Measurements from ENCODE around the gene SLC37A2. TPM values are rescaled to one million over a fixed set of nuclear protein-coding genes. Genes with fewer than 3 reads are reported as not detected.

SLC37A2 gene
- polyA plus RNA-seq, 1 of the 3 experiments (the other 2 are of a cell fraction) = 0.44 TPM

DNA sequence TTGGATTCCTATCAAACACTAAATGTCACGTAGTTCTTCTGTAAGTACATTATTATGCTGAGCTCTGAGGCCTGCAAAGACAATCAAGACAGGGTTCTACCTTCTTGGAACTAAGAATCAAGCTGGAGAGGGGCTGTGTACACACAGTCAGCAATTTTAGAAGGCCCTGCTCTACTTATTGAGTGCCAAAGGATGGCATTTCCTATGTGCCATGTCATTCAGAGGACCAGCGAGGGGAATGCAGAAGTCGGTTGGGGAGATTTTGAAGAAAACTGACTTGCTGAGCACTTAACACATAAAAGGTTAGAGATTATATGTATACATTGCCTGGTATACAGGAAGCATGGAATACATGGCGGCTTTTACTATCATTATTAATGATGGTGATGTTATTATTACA lies 5.3 kb downstream of the SLC37A2 start:
- 96% methylated on average over 4 of the region's 4 CpGs for WGBS (ENCODE audit: low lambda C conversion rate)
- Histone ChIP-seq H3K36me3 (replicated peaks in 1 of 2; ENCODE audit: control insufficient read depth in 1 of 2, insufficient read depth in 2 of 2, low read length in 1 of 2) (no peaks in the 10 kb centered on the region), H4K20me1 (ENCODE audit: insufficient read depth) (no peaks in the 10 kb centered on the region), H3K9me2 (no peaks in the 10 kb centered on the region), H3K79me2 (ENCODE audit: insufficient read depth) (no peaks in the 10 kb centered on the region), H3K9ac (no peak overlapping the region), H3K27me3 (ENCODE audit: insufficient read depth) (no peaks in the 10 kb centered on the region), H3K4me1 (ENCODE audit: control insufficient read depth in 1 of 2, insufficient read depth in 2 of 2, low read depth in 1 of 2, low read length in 1 of 2) (peaks cover 0 to 3% of the 10 kb centered on the region in 2 experiments; a peak in 1 of 4 replicates), H3K4me2 (no peak overlapping the region), H2AFZ (ENCODE audit: low read depth) (no peak overlapping the region), H3K4me3 (ENCODE audit: low read depth in 2 of 2, low read length in 1 of 2) (no peak overlapping the region), H3F3A (replicated peaks; ENCODE audit: insufficient read depth) (no peaks in the 10 kb centered on the region), H3K27ac (ENCODE audit: low read depth in 2 of 2, low read length in 1 of 2) (no peak overlapping the region), H3K9me3 (no peaks in the 10 kb centered on the region)
- CTCF ChIA-PET = interaction anchor here (3.0 to 3.3 kb wide), 2 partner anchors 23 to 72 kb away, joined by 8 to 11 read pairs; no protein-coding TSS in a partner anchor
- no peak for DNase-seq
- POLR2A ChIA-PET = interaction anchor here (0.6 kb wide), 1 partner anchor 141 kb away, joined by 5 read pairs; no protein-coding TSS in a partner anchor
- TF ChIP-seq, protein P1, sequence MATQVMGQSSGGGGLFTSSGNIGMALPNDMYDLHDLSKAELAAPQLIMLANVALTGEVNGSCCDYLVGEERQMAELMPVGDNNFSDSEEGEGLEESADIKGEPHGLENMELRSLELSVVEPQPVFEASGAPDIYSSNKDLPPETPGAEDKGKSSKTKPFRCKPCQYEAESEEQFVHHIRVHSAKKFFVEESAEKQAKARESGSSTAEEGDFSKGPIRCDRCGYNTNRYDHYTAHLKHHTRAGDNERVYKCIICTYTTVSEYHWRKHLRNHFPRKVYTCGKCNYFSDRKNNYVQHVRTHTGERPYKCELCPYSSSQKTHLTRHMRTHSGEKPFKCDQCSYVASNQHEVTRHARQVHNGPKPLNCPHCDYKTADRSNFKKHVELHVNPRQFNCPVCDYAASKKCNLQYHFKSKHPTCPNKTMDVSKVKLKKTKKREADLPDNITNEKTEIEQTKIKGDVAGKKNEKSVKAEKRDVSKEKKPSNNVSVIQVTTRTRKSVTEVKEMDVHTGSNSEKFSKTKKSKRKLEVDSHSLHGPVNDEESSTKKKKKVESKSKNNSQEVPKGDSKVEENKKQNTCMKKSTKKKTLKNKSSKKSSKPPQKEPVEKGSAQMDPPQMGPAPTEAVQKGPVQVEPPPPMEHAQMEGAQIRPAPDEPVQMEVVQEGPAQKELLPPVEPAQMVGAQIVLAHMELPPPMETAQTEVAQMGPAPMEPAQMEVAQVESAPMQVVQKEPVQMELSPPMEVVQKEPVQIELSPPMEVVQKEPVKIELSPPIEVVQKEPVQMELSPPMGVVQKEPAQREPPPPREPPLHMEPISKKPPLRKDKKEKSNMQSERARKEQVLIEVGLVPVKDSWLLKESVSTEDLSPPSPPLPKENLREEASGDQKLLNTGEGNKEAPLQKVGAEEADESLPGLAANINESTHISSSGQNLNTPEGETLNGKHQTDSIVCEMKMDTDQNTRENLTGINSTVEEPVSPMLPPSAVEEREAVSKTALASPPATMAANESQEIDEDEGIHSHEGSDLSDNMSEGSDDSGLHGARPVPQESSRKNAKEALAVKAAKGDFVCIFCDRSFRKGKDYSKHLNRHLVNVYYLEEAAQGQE (IDR thresholded peaks at IDR 0.05; ENCODE audit: low read depth, low read length) = no peak
- TF ChIP-seq TEAD4 (IDR thresholded peaks at IDR 0.05; ENCODE audit: borderline replicate concordance, insufficient read depth) = no peak
- no peak for TF ChIP-seq EP300 (IDR thresholded peaks at IDR 0.05; ENCODE audit: borderline replicate concordance in 1 of 2, low read depth in 1 of 2, low read length in 1 of 2)
- TF ChIP-seq TAF1 (IDR thresholded peaks at IDR 0.05; ENCODE audit: borderline replicate concordance, low read depth, low read length) = no peak
- TF ChIP-seq, protein P2, sequence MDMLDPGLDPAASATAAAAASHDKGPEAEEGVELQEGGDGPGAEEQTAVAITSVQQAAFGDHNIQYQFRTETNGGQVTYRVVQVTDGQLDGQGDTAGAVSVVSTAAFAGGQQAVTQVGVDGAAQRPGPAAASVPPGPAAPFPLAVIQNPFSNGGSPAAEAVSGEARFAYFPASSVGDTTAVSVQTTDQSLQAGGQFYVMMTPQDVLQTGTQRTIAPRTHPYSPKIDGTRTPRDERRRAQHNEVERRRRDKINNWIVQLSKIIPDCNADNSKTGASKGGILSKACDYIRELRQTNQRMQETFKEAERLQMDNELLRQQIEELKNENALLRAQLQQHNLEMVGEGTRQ (IDR thresholded peaks at IDR 0.05; ENCODE audit: borderline replicate concordance, low read depth, low read length) = no peak
- no peak for TF ChIP-seq NRF1 (IDR thresholded peaks at IDR 0.05; ENCODE audit: low read depth, low read length)
- TF ChIP-seq FOSL2 (IDR thresholded peaks at IDR 0.05; ENCODE audit: borderline replicate concordance, low read depth) = no peak
- TF ChIP-seq POLR2AphosphoS5 (IDR thresholded peaks at IDR 0.05; ENCODE audit: low read depth, low read length) = no peak

DNA sequence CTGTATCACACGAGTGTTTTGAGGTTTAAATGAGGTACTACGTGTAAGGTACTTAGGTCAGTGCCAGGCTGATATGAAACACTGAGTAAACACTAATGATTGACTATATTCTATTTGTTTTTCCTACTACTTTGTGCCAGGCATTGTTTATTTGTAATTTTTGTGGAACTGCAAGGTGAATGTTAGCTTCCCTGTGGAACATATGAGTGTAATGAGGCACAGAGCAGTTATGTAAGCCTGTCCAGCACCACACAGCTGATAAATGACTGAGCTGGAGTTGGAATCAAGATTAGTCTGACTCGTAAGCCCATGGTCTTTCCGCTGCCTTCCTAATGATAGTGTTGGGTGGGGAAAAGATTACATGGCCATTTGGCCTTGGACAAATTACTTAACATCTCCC lies 5.9 kb downstream of the SLC37A2 start:
- no peak overlapping the region for H3K4me2 ChIP-seq
- no peak overlapping the region for H3K9ac ChIP-seq
- no peaks in the 10 kb centered on the region for H3K9me2 ChIP-seq
- H3K79me2 ChIP-seq (ENCODE audit: insufficient read depth) = no peaks in the 10 kb centered on the region
- H3K4me3 ChIP-seq (ENCODE audit: low read depth in 2 of 2, low read length in 1 of 2) = no peak overlapping the region
- no peaks in the 10 kb centered on the region for H3K36me3 ChIP-seq (replicated peaks in 1 of 2; ENCODE audit: control insufficient read depth in 1 of 2, insufficient read depth in 2 of 2, low read length in 1 of 2)
- no peak for DNase-seq
- ChIA-PET POLR2A (no interaction called here), CTCF (interaction anchor here (0.6 to 3.3 kb wide), 4 partner anchors 22 to 384 kb away, joined by 3 to 11 read pairs (median 6); no protein-coding TSS in a partner anchor)
- no peaks in the 10 kb centered on the region for H3K27me3 ChIP-seq (ENCODE audit: insufficient read depth)
- no peaks in the 10 kb centered on the region for H4K20me1 ChIP-seq (ENCODE audit: insufficient read depth)
- H2AFZ ChIP-seq (ENCODE audit: low read depth) = no peak overlapping the region
- 78% methylated on average over 4 of the region's 4 CpGs for WGBS (ENCODE audit: low lambda C conversion rate)
- no peaks in the 10 kb centered on the region for H3K9me3 ChIP-seq
- no peak overlapping the region for H3K27ac ChIP-seq (ENCODE audit: low read depth in 2 of 2, low read length in 1 of 2)
- no peaks in the 10 kb centered on the region; a peak in 1 of 4 replicates for H3K4me1 ChIP-seq (ENCODE audit: control insufficient read depth in 1 of 2, insufficient read depth in 2 of 2, low read depth in 1 of 2, low read length in 1 of 2)
- no peaks in the 10 kb centered on the region for H3F3A ChIP-seq (replicated peaks; ENCODE audit: insufficient read depth)
- TF ChIP-seq EP300 (IDR thresholded peaks at IDR 0.05; ENCODE audit: borderline replicate concordance in 1 of 2, low read depth in 1 of 2, low read length in 1 of 2) (no peak), SMC3 (IDR thresholded peaks at IDR 0.05; ENCODE audit: low read depth, low read length) (no peak), CHD2 (IDR thresholded peaks at IDR 0.05; ENCODE audit: low read length, partially characterized antibody) (no peak), TAF1 (IDR thresholded peaks at IDR 0.05; ENCODE audit: borderline replicate concordance, low read depth, low read length) (no peak), JUND (IDR thresholded peaks at IDR 0.05) (no peak), FOSL2 (IDR thresholded peaks at IDR 0.05; ENCODE audit: borderline replicate concordance, low read depth) (no peak), TEAD4 (IDR thresholded peaks at IDR 0.05; ENCODE audit: borderline replicate concordance, insufficient read depth) (no peak), NFIC (IDR thresholded peaks at IDR 0.05; ENCODE audit: borderline replicate concordance) (no peak), ELF1 (IDR thresholded peaks at IDR 0.05) (no peak), MXI1 (IDR thresholded peaks at IDR 0.05; ENCODE audit: low read depth, low read length) (no peak)
- TF ChIP-seq, protein P3, sequence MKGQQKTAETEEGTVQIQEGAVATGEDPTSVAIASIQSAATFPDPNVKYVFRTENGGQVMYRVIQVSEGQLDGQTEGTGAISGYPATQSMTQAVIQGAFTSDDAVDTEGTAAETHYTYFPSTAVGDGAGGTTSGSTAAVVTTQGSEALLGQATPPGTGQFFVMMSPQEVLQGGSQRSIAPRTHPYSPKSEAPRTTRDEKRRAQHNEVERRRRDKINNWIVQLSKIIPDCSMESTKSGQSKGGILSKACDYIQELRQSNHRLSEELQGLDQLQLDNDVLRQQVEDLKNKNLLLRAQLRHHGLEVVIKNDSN (IDR thresholded peaks at IDR 0.05; ENCODE audit: borderline replicate concordance, low read depth) = no peak
- TF ChIP-seq, protein P4, sequence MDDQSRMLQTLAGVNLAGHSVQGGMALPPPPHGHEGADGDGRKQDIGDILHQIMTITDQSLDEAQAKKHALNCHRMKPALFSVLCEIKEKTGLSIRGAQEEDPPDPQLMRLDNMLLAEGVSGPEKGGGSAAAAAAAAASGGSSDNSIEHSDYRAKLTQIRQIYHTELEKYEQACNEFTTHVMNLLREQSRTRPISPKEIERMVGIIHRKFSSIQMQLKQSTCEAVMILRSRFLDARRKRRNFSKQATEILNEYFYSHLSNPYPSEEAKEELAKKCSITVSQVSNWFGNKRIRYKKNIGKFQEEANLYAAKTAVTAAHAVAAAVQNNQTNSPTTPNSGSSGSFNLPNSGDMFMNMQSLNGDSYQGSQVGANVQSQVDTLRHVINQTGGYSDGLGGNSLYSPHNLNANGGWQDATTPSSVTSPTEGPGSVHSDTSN (IDR thresholded peaks at IDR 0.05) = no peak
- TF ChIP-seq, protein P5, sequence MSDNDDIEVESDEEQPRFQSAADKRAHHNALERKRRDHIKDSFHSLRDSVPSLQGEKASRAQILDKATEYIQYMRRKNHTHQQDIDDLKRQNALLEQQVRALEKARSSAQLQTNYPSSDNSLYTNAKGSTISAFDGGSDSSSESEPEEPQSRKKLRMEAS (IDR thresholded peaks at IDR 0.05; ENCODE audit: low read depth) = no peak

Data from SK-N-SH (cell line).